Cerebellar cortex (tissue), 1 donor: Measurements from ENCODE around the gene CROT.

Experiments
- DNase-seq: peaks from one replicate; pipeline ENCODE4 v3.0.0-alpha.2; 2015; ENCODE audit warnings: low spot score

Gene CROT

GRCh38 chr7:87341441-87341840 is 4.0 kb upstream of the CROT start:
- no peak for DNase-seq

GRCh38 chr7:87342231-87342630 is 3.2 kb upstream of the CROT start:
- DNase-seq = no peak

- DNase-seq = no peak
These were observed 1.0 kb upstream of the CROT start for GRCh38 chr7:87344446-87344845.

- DNase-seq = peak; percentile 39
These were observed 503 bp downstream of the CROT start for GRCh38 chr7:87345962-87346371.

GRCh38 chr7:87347207-87347606 is 1.7 kb downstream of the CROT start:
- no peak for DNase-seq

GRCh38 chr7:87347664-87348063 is 2.2 kb downstream of the CROT start:
- DNase-seq = no peak

GRCh38 chr7:87354749-87355148 is 9.3 kb downstream of the CROT start:
- DNase-seq = peak; percentile 11

- DNase-seq = no peak
These were observed 11.0 kb downstream of the CROT start for GRCh38 chr7:87356448-87356847.

- DNase-seq = peak; percentile 29
These were observed 13.9 kb downstream of the CROT start for GRCh38 chr7:87359366-87359765.

- no peak for DNase-seq
These were observed 15.9 kb downstream of the CROT start for GRCh38 chr7:87361320-87361719.

GRCh38 chr7:87363342-87363741 is 17.9 kb downstream of the CROT start:
- no peak for DNase-seq

GRCh38 chr7:87364246-87364645 is 18.8 kb downstream of the CROT start:
- no peak for DNase-seq

GRCh38 chr7:87369216-87369615 is 23.8 kb downstream of the CROT start:
- DNase-seq = no peak

- no peak for DNase-seq
These were observed 25.3 kb downstream of the CROT start for GRCh38 chr7:87370660-87371180.

- no peak for DNase-seq
These were observed 30.4 kb downstream of the CROT start for GRCh38 chr7:87375662-87376435.

- no peak for DNase-seq
These were observed 35.4 kb downstream of the CROT start for GRCh38 chr7:87380905-87381304.

- no peak for DNase-seq
These were observed 45.7 kb downstream of the CROT start for GRCh38 chr7:87391020-87391701.

GRCh38 chr7:87395442-87396020 is 50.1 kb downstream of the CROT start:
- no peak for DNase-seq

- no peak for DNase-seq
These were observed 53.0 kb downstream of the CROT start for GRCh38 chr7:87398446-87398845.

- DNase-seq = no peak
These were observed 59.2 kb downstream of the CROT start for GRCh38 chr7:87404674-87405073.

GRCh38 chr7:87411186-87411585 is 65.7 kb downstream of the CROT start:
- DNase-seq = no peak

- no peak for DNase-seq
These were observed 67.6 kb downstream of the CROT start for GRCh38 chr7:87413029-87413428.
